T-cell (primary cell): ENCODE data around the gene PROSER2. TPM values are rescaled to one million over a fixed set of nuclear protein-coding genes. Genes with fewer than 3 reads are reported as not detected.
"Not testable (repeated sequence)": the region's sequence is repeated elsewhere in the genome, so short reads cannot be mapped to it uniquely, and the experiment has no call there.

Experiments used
- ATAC-seq, 4 experiments: fragments of 200-7000 bp in 3 of 4; fragments of 150-1000 bp in 1 of 4; cut with Tn5 transposase; replicated peaks in 1 of 4; 1 replicate in 3 of 4; 2 replicates in 1 of 4; pipeline ENCODE4 v1.10.0; 2021; ENCODE audit warnings: moderate library complexity in 3 of 4, mild to moderate bottlenecking in 2 of 4, moderate number of reproducible peaks in 1 of 4
- CTCF ChIA-PET, 2 donors: fragments of 300-600 bp; sonication (Branson Sonifier 250); formaldehyde crosslinking; loops; one replicate each; lab custom pipeline; 2022; ENCODE audit warnings: antibody characterized with exemption in 2 of 2; lab: Charles Lee
- POLR2A ChIA-PET, 2 donors: fragments of 300-600 bp; sonication (Branson Sonifier 250); formaldehyde crosslinking; loops; one replicate each; lab custom pipeline; 2022; ENCODE audit warnings: antibody characterized with exemption in 2 of 2; lab: Charles Lee
- DNase-seq, 35 experiments: peaks; one replicate each; pipeline versions ENCODE4 v3.0.0 to v3.0.0-alpha.2; 2013 to 2023
- H3K27ac ChIP-seq: one replicate; pipeline ENCODE4 v1.5.1; 2013; ENCODE audit warnings: low read length
- H3K27me3 ChIP-seq, 2 experiments: replicated peaks in 1 of 2; 1 replicate in 1 of 2; 2 replicates in 1 of 2; pipeline versions ENCODE4 v1.6.1 to v1.7.0; 2013; ENCODE audit warnings: low read length in 1 of 2, mixed read lengths in 1 of 2; ENCODE audit not compliant: control insufficient read depth in 2 of 2, insufficient read depth in 2 of 2; ENCODE audit errors: extremely low read depth in 1 of 2
- H3K36me3 ChIP-seq, 2 donors: 1 replicate in 1 of 2; 2 replicates in 1 of 2; pipeline versions ENCODE4 v1.6.1 to v1.7.0; 2013; ENCODE audit warnings: low read length in 1 of 2; ENCODE audit not compliant: control insufficient read depth in 2 of 2, insufficient read depth in 1 of 2; ENCODE audit errors: extremely low read depth in 1 of 2
- H3K4me1 ChIP-seq, 2 experiments: 1 replicate in 1 of 2; 2 replicates in 1 of 2; pipeline versions ENCODE4 v1.6.1 to v1.7.0; 2013; ENCODE audit warnings: low read length in 2 of 2, mixed read lengths in 1 of 2; ENCODE audit not compliant: insufficient read depth in 2 of 2, control insufficient read depth in 1 of 2; ENCODE audit errors: extremely low read depth in 1 of 2
- H3K4me3 ChIP-seq, 2 donors: 1 replicate in 1 of 2; 2 replicates in 1 of 2; pipeline versions ENCODE4 v1.5.1 to v1.7.0; 2013; ENCODE audit warnings: mild to moderate bottlenecking in 2 of 2, low read length in 1 of 2, moderate library complexity in 1 of 2; ENCODE audit not compliant: control insufficient read depth in 1 of 2; ENCODE audit errors: extremely low read depth in 1 of 2
- H3K9me3 ChIP-seq: 2 replicates; pipeline ENCODE4 v1.7.0; 2013
- H3K27ac Mint-ChIP-seq, 2 donors: one replicate each; pipeline ENCODE4 v1.8.0; 2020 to 2021; ENCODE audit warnings: mild to moderate bottlenecking in 2 of 2, mixed read lengths in 2 of 2
- H3K27me3 Mint-ChIP-seq, 2 donors: one replicate each; pipeline ENCODE4 v1.8.0; 2021 to 2022; ENCODE audit warnings: mixed read lengths in 2 of 2
- H3K36me3 Mint-ChIP-seq: one replicate; pipeline ENCODE4 v1.8.0; 2021; ENCODE audit warnings: mixed read lengths
- H3K4me1 Mint-ChIP-seq, 3 donors: one replicate each; pipeline ENCODE4 v1.8.0; 2020 to 2022; ENCODE audit warnings: mixed read lengths in 3 of 3, mild to moderate bottlenecking in 1 of 3
- H3K4me3 Mint-ChIP-seq, 3 donors: one replicate each; pipeline ENCODE4 v1.8.0; 2020 to 2022; ENCODE audit warnings: mild to moderate bottlenecking in 3 of 3, mixed read lengths in 3 of 3, moderate library complexity in 3 of 3
- H3K9me3 Mint-ChIP-seq, 3 donors: one replicate each; pipeline ENCODE4 v1.8.0; 2020 to 2022; ENCODE audit warnings: mixed read lengths in 3 of 3
- WGBS: methylation state at CpG from one replicate; pipeline ENCODE4 v1.1.5; 2013; ENCODE audit warnings: missing lambda C conversion rate; ENCODE audit not compliant: insufficient coverage; 5-methylcytosine and 5-hydroxymethylcytosine counted together
- total RNA-seq, 35 experiments: library from RNA in 6 of 35; stranded (reverse) in 6 of 35; fragments of 120-200 nt in 1 of 35; gene quantifications; one replicate each; pipeline versions ENCODE4 v1.2.1 to v1.2.4 and lab custom pipeline; 2013 to 2026

The PROSER2 gene
- total RNA-seq, 5 donors from 2014 or later (not counting 1 experiment from before 2014, with no cell fraction given), result 1.7 to 4.8 (median 4.0) TPM

GRCh38 chr10:11886851-11887250 lies 63.7 kb downstream of the PROSER2 start:
- POLR2A ChIA-PET, result no interaction called here

GRCh38 chr10:11887381-11888227 lies 64.4 kb downstream of the PROSER2 start:
- no peak for DNase-seq
- Histone ChIP-seq H3K27ac (no peak overlapping the region), H3K36me3 (no peaks in the 10 kb centered on the region), H3K27me3 (peaks cover 0 to 13% of the 10 kb centered on the region in 2 experiments), H3K4me1 (peaks cover 0 to 8% of the 10 kb centered on the region in 2 experiments), H3K9me3 (no peaks in the 10 kb centered on the region), H3K4me3 (no peak overlapping the region)
- Mint-ChIP-seq H3K4me1 (peaks cover 0 to 5% (median 0%) of the 10 kb centered on the region in 3 donors), H3K4me3 (no peak overlapping the region), H3K9me3 (no peaks in the 10 kb centered on the region), H3K27ac (no peak overlapping the region), H3K27me3 (no peaks in the 10 kb centered on the region), H3K36me3 (no peaks in the 10 kb centered on the region)
- CTCF ChIA-PET, result no interaction called here
- 92% methylated on average over 14 of the region's 16 CpGs for WGBS
- POLR2A ChIA-PET, result no interaction called here
- ATAC-seq, result no peak

More at GRCh38 chr10:11886851-11887250, 63.7 kb downstream of the PROSER2 start:
- 79% methylated on average over 12 of the region's 12 CpGs for WGBS
- no peaks in the 10 kb centered on the region for H3K9me3 Mint-ChIP-seq
- no peak for ATAC-seq
- peaks cover 0 to 9% (median 0%) of the 10 kb centered on the region in 3 donors for H3K4me1 Mint-ChIP-seq
- Histone ChIP-seq H3K27me3 (peaks cover 0 to 13% of the 10 kb centered on the region in 2 experiments), H3K4me3 (no peak overlapping the region), H3K9me3 (no peaks in the 10 kb centered on the region), H3K27ac (no peak overlapping the region), H3K36me3 (no peaks in the 10 kb centered on the region), H3K4me1 (peaks cover 0 to 10% of the 10 kb centered on the region in 2 experiments)
- H3K36me3 Mint-ChIP-seq, result no peaks in the 10 kb centered on the region
- no peak for DNase-seq
- no peak overlapping the region for H3K4me3 Mint-ChIP-seq
- no peak overlapping the region for H3K27ac Mint-ChIP-seq
- H3K27me3 Mint-ChIP-seq, result no peaks in the 10 kb centered on the region
- CTCF ChIA-PET, result no interaction called here

- H3K36me3 ChIP-seq, H3K9me3 Mint-ChIP-seq, DNase-seq, H3K27ac ChIP-seq, ATAC-seq, H3K36me3 Mint-ChIP-seq, H3K27me3 Mint-ChIP-seq, H3K27ac Mint-ChIP-seq, H3K9me3 ChIP-seq, H3K4me1 Mint-ChIP-seq, H3K4me1 ChIP-seq, H3K4me3 ChIP-seq, POLR2A ChIA-PET, H3K4me3 Mint-ChIP-seq: not testable (repeated sequence)
- peaks cover 0 to 13% of the 10 kb centered on the region in 2 experiments for H3K27me3 ChIP-seq
- WGBS, result 80% methylated on average over 2 of the region's 8 CpGs
- CTCF ChIA-PET, result interaction anchor here in 1 of 2 donors (0.7 kb wide), 1 partner anchor 27 kb away, joined by 3 read pairs; no protein-coding TSS in a partner anchor
Measured at GRCh38 chr10:11889263-11889662, 66.1 kb downstream of the PROSER2 start.

- Mint-ChIP-seq H3K27me3 (no peaks in the 10 kb centered on the region), H3K27ac (no peak overlapping the region), H3K4me1 (no peaks in the 10 kb centered on the region), H3K9me3 (no peaks in the 10 kb centered on the region), H3K36me3 (no peaks in the 10 kb centered on the region), H3K4me3 (no peak overlapping the region)
- CTCF ChIA-PET, result no interaction called here
- 92% methylated on average over 21 of the region's 22 CpGs for WGBS
- Histone ChIP-seq H3K4me1 (no peaks in the 10 kb centered on the region), H3K9me3 (no peaks in the 10 kb centered on the region), H3K27me3 (peaks cover 0 to 9% of the 10 kb centered on the region in 2 experiments), H3K27ac (no peak overlapping the region), H3K4me3 (no peak overlapping the region), H3K36me3 (no peaks in the 10 kb centered on the region)
- DNase-seq (no peak), ATAC-seq (no peak)
- POLR2A ChIA-PET, result interaction anchor here in 1 of 2 donors (0.6 kb wide), 1 partner anchor 901 kb away, joined by 3 read pairs; no protein-coding TSS in a partner anchor
Measured at GRCh38 chr10:11891776-11892486, 68.8 kb downstream of the PROSER2 start.

- Histone ChIP-seq H3K9me3 (no peaks in the 10 kb centered on the region), H3K27me3 (no peaks in the 10 kb centered on the region), H3K36me3 (no peaks in the 10 kb centered on the region), H3K4me3 (no peak overlapping the region), H3K4me1 (no peaks in the 10 kb centered on the region), H3K27ac (no peak overlapping the region)
- CTCF ChIA-PET, result no interaction called here
- DNase-seq, result no peak
- H3K4me3 Mint-ChIP-seq, result no peak overlapping the region
- POLR2A ChIA-PET, result interaction anchor here in 1 of 2 donors (0.5 kb wide), 1 partner anchor 9 kb away, joined by 3 read pairs; no protein-coding TSS in a partner anchor
- no peak overlapping the region for H3K27ac Mint-ChIP-seq
- WGBS, result 90% methylated on average over 21 of the region's 22 CpGs
- H3K9me3 Mint-ChIP-seq, result no peaks in the 10 kb centered on the region
- no peaks in the 10 kb centered on the region for H3K4me1 Mint-ChIP-seq
- no peaks in the 10 kb centered on the region for H3K27me3 Mint-ChIP-seq
- no peaks in the 10 kb centered on the region for H3K36me3 Mint-ChIP-seq
- ATAC-seq, result no peak
Measured at GRCh38 chr10:11893749-11894278, 70.7 kb downstream of the PROSER2 start.
